Activated naive CD4-positive, alpha-beta T cell treated with Interleukin-2 at 50 U/mL for 16 hours (primary cell): ENCODE measurements around the gene AIRE.
A peak's percentile ranks its signal among the peaks of the same experiment; 100 is the strongest.
"Not testable (repeated sequence)": the region's sequence is repeated elsewhere in the genome, so short reads cannot be mapped to it uniquely, and the experiment has no call there.

Source experiments
- DNase-seq: peaks from one replicate; pipeline ENCODE4 v3.0.0-alpha.2; 2020

The AIRE gene

DNA sequence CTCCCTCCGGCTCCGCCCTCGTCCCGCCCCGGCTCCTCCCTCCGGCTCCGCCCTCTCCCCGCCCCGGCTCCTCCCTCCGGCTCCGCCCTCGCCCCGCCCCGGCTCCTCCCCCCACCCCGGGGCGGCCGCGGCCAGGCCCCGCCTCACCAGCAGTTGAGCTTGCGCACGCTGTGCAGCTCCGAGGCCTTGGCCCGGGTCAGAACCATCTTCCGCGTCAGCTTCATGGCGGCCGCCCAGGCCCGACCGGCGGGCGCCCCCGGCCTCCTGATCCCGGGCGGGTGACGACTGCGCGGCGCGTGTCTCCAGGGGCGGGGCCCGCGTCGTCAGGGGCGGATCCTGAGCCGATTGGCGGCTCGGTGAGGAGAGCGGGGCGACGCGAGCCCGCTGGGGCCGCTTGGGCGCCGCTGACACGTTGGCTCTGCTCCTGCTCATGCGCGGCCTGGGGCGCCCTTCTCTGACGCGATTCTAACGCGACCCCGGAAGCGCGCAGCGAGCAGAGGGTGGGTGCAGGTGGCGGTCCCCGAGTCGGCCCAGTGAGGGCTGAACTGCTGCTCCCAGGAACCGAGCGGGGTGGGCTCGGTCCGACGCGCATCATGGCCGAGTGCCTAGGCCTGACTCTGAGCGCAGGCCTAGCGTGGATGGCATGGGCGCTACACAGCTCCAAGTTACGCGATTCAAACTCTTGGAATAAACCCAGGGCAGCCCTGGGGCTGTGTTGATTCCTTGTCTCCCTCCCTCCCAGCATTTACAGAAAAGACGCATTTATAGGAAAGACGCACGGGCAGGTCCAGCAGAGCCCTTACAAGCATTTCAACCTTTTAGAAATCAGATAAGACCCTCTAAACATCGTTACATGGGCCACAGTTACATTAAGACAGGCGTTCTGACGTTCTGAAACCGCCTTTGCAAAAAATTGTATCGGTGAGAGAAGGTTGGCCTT, 53.6 kb downstream of the AIRE start, which contains the start of gene CFAP410:
Gene CFAP410, minus strand, starts transcription at position 420 of the 940 bp plus-strand sequence. Its CDS starts 196 bp downstream, at position 224.
- DNase-seq, result peak; percentile 95

DNA sequence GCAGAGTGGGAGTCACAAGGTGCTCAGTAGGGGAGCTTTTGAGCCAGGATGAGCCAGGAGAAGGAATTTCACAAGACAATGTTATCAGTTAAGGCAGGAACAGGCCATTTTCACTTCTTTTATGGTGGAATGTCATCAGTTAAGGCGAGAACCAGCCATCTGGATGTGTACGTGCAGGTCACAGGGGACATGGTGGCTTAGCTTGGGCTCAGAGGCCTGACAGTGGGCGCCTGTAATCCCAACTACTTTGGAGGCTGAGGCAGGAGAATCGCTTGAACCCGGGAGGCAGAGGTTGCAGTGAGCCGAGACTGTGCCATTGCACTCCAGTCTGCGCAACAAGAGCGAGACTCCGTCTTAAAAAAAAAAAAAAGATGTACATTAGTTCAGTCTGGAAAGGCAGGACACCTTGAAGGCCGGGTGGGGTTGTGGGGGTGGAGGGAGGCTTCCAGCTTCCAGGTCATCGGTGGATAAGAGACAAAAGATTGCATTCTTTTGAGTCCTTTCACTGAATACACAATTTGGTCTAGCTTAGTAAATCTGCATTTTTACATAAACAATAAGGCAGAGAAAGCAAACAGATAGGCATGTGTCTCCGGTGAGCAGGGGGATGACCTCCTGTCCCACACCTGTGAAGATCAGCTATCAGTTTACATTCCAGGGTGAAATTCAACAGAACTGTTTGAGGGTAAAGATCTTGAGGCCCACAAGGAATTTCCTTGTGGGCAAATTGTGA, 56.2 kb downstream of the AIRE start:
- not testable (repeated sequence) for DNase-seq

DNA sequence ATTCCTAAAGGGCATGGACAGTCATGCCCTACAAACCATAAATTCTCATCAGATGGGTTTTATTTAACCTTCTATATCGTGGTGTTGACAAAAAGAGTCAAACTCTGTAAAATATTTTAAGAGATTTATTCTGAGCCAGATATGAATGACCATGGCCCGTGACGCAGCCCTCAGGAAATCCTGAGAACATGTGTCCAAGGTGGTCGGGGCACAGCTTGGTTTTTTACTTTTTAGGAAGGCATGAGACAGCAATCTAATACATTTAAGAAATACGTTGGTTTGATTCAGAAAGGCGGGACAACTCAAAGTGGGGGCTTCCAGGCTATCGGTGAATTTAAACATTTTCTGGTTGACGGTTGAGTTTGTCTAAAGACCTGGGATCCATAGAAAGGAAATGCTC, 57.3 kb downstream of the AIRE start:
- not testable (repeated sequence) for DNase-seq

DNA sequence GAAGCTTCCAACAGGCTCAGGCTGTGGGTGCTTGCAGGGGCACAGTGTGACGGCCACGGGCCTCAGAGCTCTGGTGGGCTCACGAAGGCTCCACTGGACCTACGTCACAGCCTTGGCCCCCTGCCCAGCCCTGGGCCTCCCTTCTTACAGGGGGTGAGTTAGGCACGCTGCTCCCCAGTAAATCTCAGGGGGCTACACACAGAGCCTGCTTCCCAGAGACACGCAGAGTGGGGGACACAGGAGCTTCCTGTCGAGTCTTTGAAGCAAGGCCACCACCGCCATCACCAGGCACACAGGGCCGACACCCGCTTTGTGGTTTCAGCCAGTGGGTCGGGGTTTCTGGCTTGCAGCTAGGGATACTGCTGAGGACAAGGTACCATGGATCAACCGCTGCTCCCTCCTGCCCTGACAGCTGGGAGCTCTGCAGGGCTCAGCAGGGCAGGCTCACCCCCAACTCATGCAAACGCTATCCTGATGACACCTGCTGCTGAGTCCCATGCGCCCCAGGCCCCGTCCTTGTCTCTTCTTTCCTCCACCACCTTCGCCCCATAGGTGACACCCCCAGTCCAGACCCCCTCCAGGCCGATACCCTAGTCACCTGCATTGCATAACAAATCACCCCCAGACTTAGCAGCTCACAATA, 59.0 kb downstream of the AIRE start:
- no peak for DNase-seq

DNA sequence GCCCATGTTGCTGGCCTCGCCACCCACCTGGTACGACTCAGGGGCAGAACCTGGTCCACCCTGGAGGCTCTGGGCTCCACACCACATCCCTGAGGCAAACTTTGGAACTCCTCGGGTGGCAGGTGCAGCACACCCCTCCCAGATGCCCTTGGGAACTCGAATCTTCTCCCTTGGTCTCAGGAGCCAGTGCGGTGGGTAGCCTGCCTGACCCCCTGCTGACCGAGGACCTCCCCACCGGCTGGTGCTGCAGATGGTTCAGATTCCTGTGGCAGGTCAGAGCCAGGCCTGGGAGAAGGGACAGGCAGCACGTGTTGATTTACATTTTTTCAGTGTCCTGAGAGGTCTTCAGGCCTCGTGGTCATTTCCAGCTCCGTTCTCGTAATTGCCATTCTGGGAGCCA, 59.8 kb downstream of the AIRE start:
- DNase-seq, result no peak

DNA sequence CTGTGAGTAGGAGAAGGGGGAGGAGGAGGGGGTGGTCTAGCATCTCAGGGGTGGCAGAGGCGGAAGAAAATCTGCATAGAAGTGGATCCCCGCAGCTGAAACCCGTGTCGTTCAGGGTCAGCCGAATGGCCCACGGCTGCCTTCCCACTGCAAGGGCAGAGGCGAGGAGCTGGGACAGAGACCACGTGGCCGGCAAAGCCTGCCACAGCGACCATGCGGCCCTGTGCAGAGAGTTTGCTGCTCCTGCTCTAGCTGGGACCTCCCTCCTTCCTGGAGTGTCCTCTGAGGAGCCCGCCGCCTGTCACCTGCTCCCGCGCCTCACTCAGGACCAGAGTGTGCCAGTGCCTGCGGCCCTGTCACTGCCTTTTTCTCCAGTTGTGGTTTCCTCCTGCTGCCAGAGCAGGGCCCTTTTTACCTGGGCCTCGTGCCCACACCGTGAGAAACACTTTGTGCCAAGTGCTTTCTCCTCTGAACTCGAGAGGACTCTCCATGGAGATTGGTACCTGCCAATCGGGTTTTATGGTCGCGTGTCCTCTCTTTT, 62.3 kb downstream of the AIRE start:
- no peak for DNase-seq
